Epithelial cell of proximal tubule (primary cell): ENCODE results near the gene ZNF646. TPM values are rescaled to one million over a fixed set of nuclear protein-coding genes. Genes with fewer than 3 reads are reported as not detected.

Experiments
- DNase-seq: peaks from one replicate; pipeline ENCODE4 v3.0.0-alpha.2; 2011; ENCODE audit warnings: low read depth
- H3K4me3 ChIP-seq: 2 replicates; pipeline ENCODE4 v1.5.1; 2011; ENCODE audit warnings: low read depth, mild to moderate bottlenecking, low read length
- CTCF ChIP-seq: conservative IDR thresholded peaks from 2 replicates; pipeline ENCODE4 v1.5.1; 2012; ENCODE audit warnings: low read depth, mild to moderate bottlenecking, low read length
- total RNA-seq: library from RNA; depleted of rRNA; stranded (reverse); fragments of >200 nt; gene quantifications from 2 replicates; pipeline ENCODE4 v1.2.3, GENCODE V29; 2015

The ZNF646 gene
- total RNA-seq, 1 donor from 2014 or later = 13.5 TPM

GRCh38 chr16:31074814-31075183, 577 bp downstream of the ZNF646 start:
- peak overlapping the region; percentile 81 for H3K4me3 ChIP-seq
- no peak for TF ChIP-seq CTCF
- DNase-seq = no peak

GRCh38 chr16:31076319-31076718, 2.1 kb downstream of the ZNF646 start:
- H3K4me3 ChIP-seq = no peak overlapping the region
- TF ChIP-seq CTCF = no peak
- no peak for DNase-seq

GRCh38 chr16:31077024-31077423, 2.8 kb downstream of the ZNF646 start:
- H3K4me3 ChIP-seq = no peak overlapping the region
- TF ChIP-seq CTCF = no peak
- no peak for DNase-seq

GRCh38 chr16:31077592-31078396, 3.6 kb downstream of the ZNF646 start:
- TF ChIP-seq CTCF = no peak
- DNase-seq = no peak
- H3K4me3 ChIP-seq = no peak overlapping the region

- no peak for DNase-seq
- H3K4me3 ChIP-seq = no peak overlapping the region
- no peak for TF ChIP-seq CTCF
Measured at GRCh38 chr16:31078597-31079341, 4.5 kb downstream of the ZNF646 start.

GRCh38 chr16:31079342-31079944, 5.2 kb downstream of the ZNF646 start:
- H3K4me3 ChIP-seq = no peak overlapping the region
- DNase-seq = no peak
- no peak for TF ChIP-seq CTCF
